B cell (primary cell): ENCODE measurements around the gene ANKS1A. TPM values are rescaled to one million over a fixed set of nuclear protein-coding genes. Genes with fewer than 3 reads are reported as not detected.

Experiments used
- ATAC-seq: fragments of 200-7000 bp; cut with Tn5 transposase; one replicate; pipeline ENCODE4 v1.10.0; 2021; ENCODE audit warnings: low read depth, mild to moderate bottlenecking, moderate number of reproducible peaks, moderate library complexity
- CTCF ChIA-PET: fragments of 350-600 bp; sonication (Branson Sonifier 250); formaldehyde crosslinking; loops from one replicate; lab custom pipeline; 2021; ENCODE audit warnings: antibody characterized with exemption, inconsistent platforms; lab: Charles Lee
- POLR2A ChIA-PET: fragments of 350-600 bp; sonication (Branson Sonifier 250); formaldehyde crosslinking; loops from one replicate; lab custom pipeline; 2021; ENCODE audit warnings: antibody characterized with exemption; lab: Charles Lee
- DNase-seq: peaks from one replicate; pipeline ENCODE4 v3.0.0; 2013
- H2AFZ ChIP-seq: 2 replicates; pipeline ENCODE4 v1.6.1; 2012; ENCODE audit warnings: mild to moderate bottlenecking, low read depth, low read length; ENCODE audit not compliant: insufficient read depth, poor library complexity, severe bottlenecking
- H3K27ac ChIP-seq, 2 donors: 1 replicate in 1 of 2; 2 replicates in 1 of 2; pipeline ENCODE4 v1.5.1; 2012 to 2013; ENCODE audit warnings: low read length in 2 of 2, mild to moderate bottlenecking in 2 of 2, moderate library complexity in 1 of 2
- H3K27me3 ChIP-seq, 4 experiments: fragments of 200-600 bp in 1 of 4; sonication (generic) in 1 of 4; replicated peaks in 1 of 4; 1 replicate in 2 of 4; 2 replicates in 2 of 4; pipeline versions ENCODE4 v1.6.1 to v1.7.0; 2013 to 2016; ENCODE audit warnings: low read length in 3 of 4, mild to moderate bottlenecking in 2 of 4, mixed read lengths in 1 of 4, moderate library complexity in 1 of 4; ENCODE audit not compliant: insufficient read depth in 4 of 4, control insufficient read depth in 3 of 4; ENCODE audit errors: control extremely low read depth in 1 of 4
- H3K36me3 ChIP-seq, 2 experiments: replicated peaks in 1 of 2; 1 replicate in 1 of 2; 2 replicates in 1 of 2; pipeline versions ENCODE4 v1.6.1 to v1.7.1; 2013; ENCODE audit warnings: low read length in 1 of 2; ENCODE audit not compliant: insufficient read depth in 2 of 2, control insufficient read depth in 1 of 2; ENCODE audit errors: control extremely low read depth in 1 of 2, extremely low read depth in 1 of 2
- H3K4me1 ChIP-seq, 2 donors: fragments of 200-600 bp in 1 of 2; sonication (generic) in 1 of 2; 1 replicate in 1 of 2; 2 replicates in 1 of 2; pipeline versions ENCODE4 v1.5.1 to v1.6.1; 2013 to 2017; ENCODE audit warnings: low read length in 2 of 2; ENCODE audit not compliant: control insufficient read depth in 2 of 2, insufficient read depth in 2 of 2
- H3K4me2 ChIP-seq: replicated peaks from 2 replicates; pipeline ENCODE3; 2012; ENCODE audit warnings: mild to moderate bottlenecking, low read depth, low read length; ENCODE audit not compliant: poor library complexity, severe bottlenecking
- H3K4me3 ChIP-seq, 5 experiments: fragments of 200-600 bp in 1 of 5; sonication (generic) in 1 of 5; 1 replicate in 3 of 5; 2 replicates in 2 of 5; pipeline versions ENCODE4 v1.5.1 to v1.7.0; 2011 to 2016; ENCODE audit warnings: low read length in 4 of 5, mild to moderate bottlenecking in 4 of 5, low read depth in 2 of 5, control low read depth in 1 of 5, moderate library complexity in 1 of 5; ENCODE audit not compliant: insufficient read depth in 1 of 5; ENCODE audit errors: control extremely low read depth in 1 of 5, extremely low read depth in 1 of 5
- H3K79me2 ChIP-seq: fragments of 200-600 bp; sonication (generic); one replicate; pipeline ENCODE4 v1.6.0; 2016; ENCODE audit warnings: low read length; ENCODE audit not compliant: control insufficient read depth, insufficient read depth
- H3K9ac ChIP-seq: fragments of 200-600 bp; sonication (generic); 2 replicates; pipeline ENCODE4 v1.6.1; 2017; ENCODE audit warnings: mild to moderate bottlenecking, low read length, moderate library complexity
- H3K9me3 ChIP-seq, 3 donors: one replicate each; pipeline versions ENCODE4 v1.6.1 to v1.7.1; 2013; ENCODE audit warnings: low read length in 2 of 3; ENCODE audit not compliant: control insufficient read depth in 2 of 3, insufficient read depth in 1 of 3; ENCODE audit errors: control extremely low read depth in 1 of 3
- H4K20me1 ChIP-seq: 2 replicates; pipeline ENCODE4 v1.6.0; 2012; ENCODE audit warnings: mild to moderate bottlenecking, low read length; ENCODE audit not compliant: insufficient read depth, control insufficient read depth, poor library complexity, severe bottlenecking
- H3K27ac Mint-ChIP-seq: one replicate; pipeline ENCODE4 v1.8.0; 2021; ENCODE audit warnings: mixed read lengths
- H3K27me3 Mint-ChIP-seq: one replicate; pipeline ENCODE4 v1.8.0; 2021; ENCODE audit warnings: mixed read lengths
- H3K4me1 Mint-ChIP-seq: one replicate; pipeline ENCODE4 v1.8.0; 2021; ENCODE audit warnings: mixed read lengths
- H3K4me3 Mint-ChIP-seq: one replicate; pipeline ENCODE4 v1.8.0; 2021; ENCODE audit warnings: mixed read lengths
- H3K9me3 Mint-ChIP-seq: one replicate; pipeline ENCODE4 v1.8.0; 2022; ENCODE audit warnings: mixed read lengths; ENCODE audit not compliant: insufficient read depth
- CTCF ChIP-seq: fragments of 200-600 bp; IDR thresholded peaks from one replicate; pipeline ENCODE4 v1.8.0; 2022; ENCODE audit warnings: antibody characterized with exemption, mild to moderate bottlenecking
- EZH2 ChIP-seq: IDR thresholded peaks from 2 replicates; pipeline ENCODE4 v1.6.1; 2012; ENCODE audit warnings: borderline replicate concordance, low read depth, mild to moderate bottlenecking, moderate library complexity, low read length; ENCODE audit not compliant: insufficient read depth, poor library complexity, severe bottlenecking
- WGBS: methylation state at CpG from one replicate; pipeline ENCODE4 v1.1.5; 2013; ENCODE audit warnings: missing lambda C conversion rate; ENCODE audit not compliant: insufficient coverage; 5-methylcytosine and 5-hydroxymethylcytosine counted together
- intact Hi-C: fragments of 100-400 bp; cut with micrococcal nuclease; formaldehyde crosslinking; loops from one replicate; pipeline ENCODE4 v1.10.0; 2022
- polyA plus RNA-seq: library from polyadenylated mRNA; depleted of rRNA; stranded (reverse); fragments of >200 nt; gene quantifications from 2 replicates; pipeline ENCODE4 v1.2.3, GENCODE V29; 2012
- total RNA-seq, 2 donors: library from RNA; stranded (reverse); fragments of 120-200 nt in 1 of 2; gene quantifications; 1 replicate in 1 of 2; 2 replicates in 1 of 2; pipeline versions ENCODE4 v1.2.3 to v1.2.4, GENCODE V29; 2013 to 2022

ANKS1A gene
- total and polyA plus RNA-seq, 2 donors (not counting 1 experiment from before 2014, with no cell fraction given): 3.4 to 19.7 TPM

GRCh38 chr6:34990971-34991560 lies 102.0 kb downstream of the ANKS1A start:
- intact Hi-C loops: no loop called here
- H3K79me2 ChIP-seq: no peaks in the 10 kb centered on the region
- H3K4me3 Mint-ChIP-seq: no peak overlapping the region
- no peaks in the 10 kb centered on the region for H3K4me1 ChIP-seq
- H3K4me3 ChIP-seq: no peak overlapping the region
- no peaks in the 10 kb centered on the region for H3K4me1 Mint-ChIP-seq
- H3K27me3 ChIP-seq: no peaks in the 10 kb centered on the region
- no peaks in the 10 kb centered on the region for H3K9me3 Mint-ChIP-seq
- WGBS: no CpG with 5 or more reads among the region's 2 CpGs
- H3K27ac ChIP-seq: no peak overlapping the region
- CTCF ChIA-PET: no interaction called here
- H3K27me3 Mint-ChIP-seq: no peaks in the 10 kb centered on the region
- no peaks in the 10 kb centered on the region for H3K9me3 ChIP-seq
- TF ChIP-seq EZH2: no peak
- no peak for TF ChIP-seq CTCF
- H2AFZ ChIP-seq: no peak overlapping the region
- no peak overlapping the region for H3K27ac Mint-ChIP-seq
- no peak overlapping the region for H3K4me2 ChIP-seq
- peaks cover 11 to 43% of the 10 kb centered on the region in 2 experiments for H3K36me3 ChIP-seq
- no peaks in the 10 kb centered on the region for H4K20me1 ChIP-seq
- DNase-seq: no peak
- H3K9ac ChIP-seq: no peak overlapping the region
- POLR2A ChIA-PET: no interaction called here
- no peak for ATAC-seq

- H3K9me3 ChIP-seq: no peaks in the 10 kb centered on the region
Observed at GRCh38 chr6:34992376-34992775, 103.3 kb downstream of the ANKS1A start.

More at GRCh38 chr6:34992376-34992775, 103.3 kb downstream of the ANKS1A start:
- no peak for TF ChIP-seq CTCF
- TF ChIP-seq EZH2: no peak
- peaks cover 11 to 39% of the 10 kb centered on the region in 2 experiments for H3K36me3 ChIP-seq
- ATAC-seq: no peak
- no peaks in the 10 kb centered on the region for H4K20me1 ChIP-seq
- CTCF ChIA-PET: interaction anchor here (0.7 kb wide), 1 partner anchor 14 kb away, joined by 3 read pairs; no protein-coding TSS in a partner anchor
- H3K4me2 ChIP-seq: no peak overlapping the region
- H3K4me3 Mint-ChIP-seq: no peak overlapping the region
- H3K9me3 Mint-ChIP-seq: no peaks in the 10 kb centered on the region
- DNase-seq: no peak
- H3K27ac Mint-ChIP-seq: no peak overlapping the region
- H3K9ac ChIP-seq: no peak overlapping the region
- 100% methylated on average over 3 of the region's 3 CpGs for WGBS
- intact Hi-C loops: no loop called here
- H3K4me3 ChIP-seq: no peak overlapping the region
- no peak overlapping the region for H2AFZ ChIP-seq
- H3K79me2 ChIP-seq: no peaks in the 10 kb centered on the region
- POLR2A ChIA-PET: no interaction called here
- H3K4me1 ChIP-seq: no peaks in the 10 kb centered on the region
- H3K4me1 Mint-ChIP-seq: no peaks in the 10 kb centered on the region
- H3K27me3 Mint-ChIP-seq: no peaks in the 10 kb centered on the region
- no peak overlapping the region for H3K27ac ChIP-seq
- no peaks in the 10 kb centered on the region for H3K27me3 ChIP-seq
